H9 (cell line): ENCODE measurements around the gene GTF2H3. TPM values are rescaled to one million over a fixed set of nuclear protein-coding genes. Genes with fewer than 3 reads are reported as not detected.

Experiments
- DNase-seq: peaks from one replicate; pipeline ENCODE4 v3.0.0-alpha.2; 2017
- H2AFZ ChIP-seq: one replicate; pipeline ENCODE4 v1.6.1; 2013; ENCODE audit warnings: mild to moderate bottlenecking, low read length, control low read depth, moderate library complexity
- H2AK5ac ChIP-seq: 2 replicates; pipeline ENCODE4 v1.6.1; 2013; ENCODE audit warnings: low read length, control low read depth, mixed read lengths; ENCODE audit not compliant: insufficient read length
- H2BK120ac ChIP-seq: one replicate; pipeline ENCODE4 v1.6.1; 2013; ENCODE audit warnings: low read depth, mild to moderate bottlenecking, low read length, control low read depth, inconsistent platforms; ENCODE audit not compliant: poor library complexity, severe bottlenecking
- H2BK12ac ChIP-seq: 2 replicates; pipeline ENCODE4 v1.6.1; 2013; ENCODE audit warnings: low read length, control low read depth, mixed read lengths, low read depth; ENCODE audit not compliant: insufficient read length
- H2BK15ac ChIP-seq: 2 replicates; pipeline ENCODE4 v1.6.1; 2013; ENCODE audit warnings: low read depth, low read length, control low read depth
- H2BK20ac ChIP-seq: one replicate; pipeline ENCODE4 v1.6.1; 2013; ENCODE audit warnings: low read depth, mild to moderate bottlenecking, low read length, control low read depth, inconsistent platforms; ENCODE audit not compliant: poor library complexity, severe bottlenecking
- H2BK5ac ChIP-seq: 2 replicates; pipeline ENCODE4 v1.6.1; 2013; ENCODE audit warnings: low read length, control low read depth, mixed read lengths; ENCODE audit not compliant: insufficient read length
- H3K14ac ChIP-seq: 2 replicates; pipeline ENCODE4 v1.6.1; 2013; ENCODE audit warnings: low read length, control low read depth; ENCODE audit not compliant: insufficient read depth
- H3K18ac ChIP-seq: 2 replicates; pipeline ENCODE4 v1.6.1; 2013; ENCODE audit warnings: low read depth, mild to moderate bottlenecking, mixed read lengths, low read length, control low read depth; ENCODE audit not compliant: insufficient read length
- H3K23ac ChIP-seq: 2 replicates; pipeline ENCODE4 v1.6.1; 2013; ENCODE audit warnings: low read length, control low read depth, mixed read lengths, low read depth; ENCODE audit not compliant: insufficient read length
- H3K23me2 ChIP-seq: 2 replicates; pipeline ENCODE4 v1.6.1; 2013; ENCODE audit warnings: low read depth, mild to moderate bottlenecking, mixed read lengths, low read length, control low read depth; ENCODE audit not compliant: insufficient read length, poor library complexity, severe bottlenecking
- H3K27ac ChIP-seq: 2 replicates; pipeline ENCODE4 v1.5.1; 2013; ENCODE audit warnings: low read length, control low read depth, mixed read lengths, low read depth; ENCODE audit not compliant: insufficient read length
- H3K27me3 ChIP-seq: 2 replicates; pipeline ENCODE4 v1.6.1; 2013; ENCODE audit warnings: low read length, control low read depth, inconsistent platforms; ENCODE audit not compliant: insufficient read depth
- H3K4ac ChIP-seq: 2 replicates; pipeline ENCODE4 v1.6.1; 2013; ENCODE audit warnings: low read depth, mild to moderate bottlenecking, control low read depth, inconsistent platforms, low read length, moderate library complexity
- H3K4me1 ChIP-seq: 2 replicates; pipeline ENCODE4 v1.6.1; 2013; ENCODE audit warnings: low read length, control low read depth, inconsistent platforms; ENCODE audit not compliant: insufficient read depth
- H3K4me2 ChIP-seq: 2 replicates; pipeline ENCODE4 v1.6.1; 2013; ENCODE audit warnings: low read length, control low read depth, mixed read lengths; ENCODE audit not compliant: insufficient read length, insufficient read depth
- H3K56ac ChIP-seq: 2 replicates; pipeline ENCODE4 v1.6.1; 2013; ENCODE audit warnings: low read depth, mild to moderate bottlenecking, mixed read lengths, low read length, control low read depth; ENCODE audit not compliant: insufficient read length
- H3K79me1 ChIP-seq: 2 replicates; pipeline ENCODE4 v1.6.1; 2013; ENCODE audit warnings: low read depth, mild to moderate bottlenecking, moderate library complexity, low read length, control low read depth, inconsistent platforms; ENCODE audit not compliant: insufficient read depth, poor library complexity, severe bottlenecking
- H3K79me2 ChIP-seq: 2 replicates; pipeline ENCODE4 v1.6.1; 2013; ENCODE audit warnings: low read length, control low read depth, inconsistent platforms; ENCODE audit not compliant: insufficient read depth
- H3K9ac ChIP-seq: 2 replicates; pipeline ENCODE4 v1.6.1; 2013; ENCODE audit warnings: low read length, control low read depth, mixed read lengths; ENCODE audit not compliant: insufficient read length; ENCODE audit errors: extremely low read depth
- H3K9me3 ChIP-seq: one replicate; pipeline ENCODE4 v1.6.1; 2013; ENCODE audit warnings: low read depth, low read length, inconsistent platforms; ENCODE audit not compliant: control insufficient read depth
- H3T11ph ChIP-seq: one replicate; pipeline ENCODE4 v1.6.1; 2013; ENCODE audit warnings: mild to moderate bottlenecking, low read length, control low read depth, inconsistent platforms
- H4K20me1 ChIP-seq: one replicate; pipeline ENCODE4 v1.6.1; 2013; ENCODE audit not compliant: control insufficient read depth, insufficient read length, insufficient read depth
- H4K5ac ChIP-seq: 2 replicates; pipeline ENCODE4 v1.6.1; 2013; ENCODE audit warnings: low read depth, mild to moderate bottlenecking, mixed read lengths, low read length, control low read depth; ENCODE audit not compliant: insufficient read length
- H4K8ac ChIP-seq: replicated peaks from 2 replicates; pipeline ENCODE4 v1.6.1; 2013; ENCODE audit warnings: low read length, control low read depth, mixed read lengths, low read depth; ENCODE audit not compliant: insufficient read length
- H4K91ac ChIP-seq: 2 replicates; pipeline ENCODE4 v1.6.1; 2013; ENCODE audit warnings: low read depth, mild to moderate bottlenecking, moderate library complexity, mixed read lengths, low read length, control low read depth; ENCODE audit not compliant: insufficient read length
- H3K27ac Mint-ChIP-seq, 3 experiments: 2 replicates in 2 of 3; 3 replicates in 1 of 3; pipeline ENCODE4 v1.8.0; 2020 to 2021; ENCODE audit warnings: mixed read lengths in 3 of 3, mild to moderate bottlenecking in 1 of 3, moderate library complexity in 1 of 3
- H3K27me3 Mint-ChIP-seq: 2 replicates; pipeline ENCODE4 v1.8.0; 2021; ENCODE audit warnings: low read depth, mild to moderate bottlenecking, moderate library complexity, mixed read lengths
- H3K36me3 Mint-ChIP-seq, 3 experiments: 2 replicates in 2 of 3; 3 replicates in 1 of 3; pipeline ENCODE4 v1.8.0; 2020 to 2021; ENCODE audit warnings: low read depth in 3 of 3, mixed read lengths in 3 of 3; ENCODE audit not compliant: insufficient read depth in 1 of 3
- H3K4me1 Mint-ChIP-seq, 2 experiments: 2 replicates each; pipeline ENCODE4 v1.8.0; 2020; ENCODE audit warnings: mixed read lengths in 2 of 2
- H3K4me3 Mint-ChIP-seq, 2 experiments: 2 replicates in 1 of 2; 3 replicates in 1 of 2; pipeline ENCODE4 v1.8.0; 2020 to 2021; ENCODE audit warnings: mild to moderate bottlenecking in 2 of 2, mixed read lengths in 2 of 2, moderate library complexity in 1 of 2
- H3K9me3 Mint-ChIP-seq, 2 experiments: 2 replicates in 1 of 2; 3 replicates in 1 of 2; pipeline ENCODE4 v1.8.0; 2020; ENCODE audit warnings: mild to moderate bottlenecking in 2 of 2, mixed read lengths in 2 of 2, moderate library complexity in 1 of 2
- WGBS: extraction: QIAGEN DNeasy Blood & Tissue Kit; methylation state at CpG from one replicate; pipeline ENCODE4 v1.1.7; 2013; ENCODE audit warnings: missing lambda C conversion rate, low lambda C conversion rate, mixed read lengths; ENCODE audit not compliant: insufficient read length; ENCODE audit errors: extremely low coverage; 5-methylcytosine and 5-hydroxymethylcytosine counted together
- total RNA-seq: library from RNA; stranded (reverse); gene quantifications from 2 replicates; pipeline ENCODE4 v1.2.1, GENCODE V29; 2021
- TF ChIP-seq, protein P1 (sequence below): fragments of 200-600 bp; sonication (generic); conservative IDR thresholded peaks from 3 replicates; pipeline ENCODE4 v1.8.0; 2021; ENCODE audit warnings: antibody characterized with exemption, mild to moderate bottlenecking

GTF2H3 gene
- total RNA-seq, 1 experiment from 2014 or later = 39.2 TPM

DNA sequence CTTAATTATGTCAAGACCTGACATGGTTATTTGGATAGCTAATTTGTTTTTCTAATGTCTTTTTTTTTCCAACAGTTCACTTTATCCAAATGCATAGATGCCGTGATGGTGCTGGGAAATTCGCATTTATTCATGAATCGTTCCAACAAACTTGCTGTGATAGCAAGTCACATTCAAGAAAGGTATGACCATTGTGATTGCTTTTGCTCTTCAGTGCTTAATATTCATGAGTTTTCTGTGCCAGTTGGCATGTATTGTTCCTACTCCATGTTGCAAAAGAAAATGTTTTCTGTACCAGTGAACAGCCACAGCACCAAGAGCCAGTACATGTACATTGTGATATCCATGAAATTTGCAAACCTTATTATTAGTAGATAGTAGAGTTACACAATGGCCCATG lies 11.8 kb downstream of the GTF2H3 start:
- H3K23me2 ChIP-seq = no peaks in the 10 kb centered on the region
- no peak overlapping the region for H3K4ac ChIP-seq
- no peak overlapping the region for H4K5ac ChIP-seq
- H3K79me1 ChIP-seq = no peaks in the 10 kb centered on the region
- Mint-ChIP-seq H3K4me1 (no peaks in the 10 kb centered on the region), H3K36me3 (peaks cover 8 to 46% (median 37%) of the 10 kb centered on the region in 3 experiments; a peak in 5 of 7 replicates), H3K9me3 (no peaks in the 10 kb centered on the region), H3K27me3 (no peaks in the 10 kb centered on the region), H3K4me3 (no peak overlapping the region), H3K27ac (no peak overlapping the region)
- H3K4me2 ChIP-seq = no peak overlapping the region
- no peak overlapping the region for H2BK120ac ChIP-seq
- H2AK5ac ChIP-seq = no peak overlapping the region
- H3K56ac ChIP-seq = no peak overlapping the region
- H2BK5ac ChIP-seq = no peak overlapping the region
- no peak overlapping the region for H3T11ph ChIP-seq
- no peak overlapping the region for H3K23ac ChIP-seq
- H3K14ac ChIP-seq = no peak overlapping the region
- H3K27me3 ChIP-seq = no peaks in the 10 kb centered on the region
- H2BK12ac ChIP-seq = no peak overlapping the region
- H3K9me3 ChIP-seq = no peaks in the 10 kb centered on the region
- H2BK15ac ChIP-seq = no peak overlapping the region
- no peaks in the 10 kb centered on the region for H3K79me2 ChIP-seq
- H3K4me1 ChIP-seq = no peaks in the 10 kb centered on the region
- no peak overlapping the region for H2BK20ac ChIP-seq
- H3K18ac ChIP-seq = no peak overlapping the region
- no peak overlapping the region for H2AFZ ChIP-seq
- no peak overlapping the region for H3K9ac ChIP-seq
- DNase-seq = no peak
- no peak overlapping the region for H4K91ac ChIP-seq
- H4K8ac ChIP-seq = no peak overlapping the region
- no CpG with 5 or more reads among the region's 3 CpGs for WGBS
- no peaks in the 10 kb centered on the region for H4K20me1 ChIP-seq
- H3K27ac ChIP-seq = no peak overlapping the region
- TF ChIP-seq, protein P1, sequence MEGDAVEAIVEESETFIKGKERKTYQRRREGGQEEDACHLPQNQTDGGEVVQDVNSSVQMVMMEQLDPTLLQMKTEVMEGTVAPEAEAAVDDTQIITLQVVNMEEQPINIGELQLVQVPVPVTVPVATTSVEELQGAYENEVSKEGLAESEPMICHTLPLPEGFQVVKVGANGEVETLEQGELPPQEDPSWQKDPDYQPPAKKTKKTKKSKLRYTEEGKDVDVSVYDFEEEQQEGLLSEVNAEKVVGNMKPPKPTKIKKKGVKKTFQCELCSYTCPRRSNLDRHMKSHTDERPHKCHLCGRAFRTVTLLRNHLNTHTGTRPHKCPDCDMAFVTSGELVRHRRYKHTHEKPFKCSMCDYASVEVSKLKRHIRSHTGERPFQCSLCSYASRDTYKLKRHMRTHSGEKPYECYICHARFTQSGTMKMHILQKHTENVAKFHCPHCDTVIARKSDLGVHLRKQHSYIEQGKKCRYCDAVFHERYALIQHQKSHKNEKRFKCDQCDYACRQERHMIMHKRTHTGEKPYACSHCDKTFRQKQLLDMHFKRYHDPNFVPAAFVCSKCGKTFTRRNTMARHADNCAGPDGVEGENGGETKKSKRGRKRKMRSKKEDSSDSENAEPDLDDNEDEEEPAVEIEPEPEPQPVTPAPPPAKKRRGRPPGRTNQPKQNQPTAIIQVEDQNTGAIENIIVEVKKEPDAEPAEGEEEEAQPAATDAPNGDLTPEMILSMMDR = no peak
